Measurements from ENCODE around the gene RTEL1. TPM values are rescaled to one million over a fixed set of nuclear protein-coding genes. Genes with fewer than 3 reads are reported as not detected.

The RTEL1 gene
- total and polyA plus RNA-seq, 2 donors (not counting 1 experiment from before 2014, with no cell fraction given): 15.1 to 32.6 TPM

DNA sequence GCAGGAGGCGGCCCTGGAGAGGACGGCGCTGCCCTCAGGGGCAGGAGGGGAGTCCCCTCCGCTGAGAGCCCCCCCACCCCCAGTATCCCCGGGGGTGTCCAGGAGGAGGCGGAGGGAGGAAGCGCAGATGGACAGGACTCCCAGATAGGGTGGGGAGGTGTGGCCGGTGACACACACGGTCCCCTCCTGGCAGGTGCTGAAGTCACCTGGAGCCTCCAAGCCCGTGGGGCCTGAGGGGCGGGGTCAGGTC is 6.2 kb upstream of the RTEL1 start:
- intact Hi-C loops (cut with micrococcal nuclease): no loop called here
- H3K36me3 ChIP-seq (replicated peaks in 1 of 2; ENCODE audit: control extremely low read depth in 1 of 2, control insufficient read depth in 1 of 2, extremely low read depth in 1 of 2, insufficient read depth in 2 of 2, low read length in 1 of 2): no peaks in the 10 kb centered on the region
- H2AFZ ChIP-seq (ENCODE audit: insufficient read depth, low read depth, low read length, poor library complexity, severe bottlenecking): peak overlapping the region; percentile 73
- no peak overlapping the region for H3K27ac ChIP-seq (ENCODE audit: low read length in 2 of 2)
- H3K79me2 ChIP-seq (ENCODE audit: control insufficient read depth, insufficient read depth, low read length): no peaks in the 10 kb centered on the region
- no peak overlapping the region for H3K27ac Mint-ChIP-seq
- CTCF ChIA-PET: interaction anchor here (1.1 kb wide), 1 partner anchor 10 kb away, joined by 4 read pairs; no protein-coding TSS in a partner anchor
- peak; percentile 23 for ATAC-seq (ENCODE audit: low read depth)
- H3K4me3 Mint-ChIP-seq: peak overlapping the region; percentile 75
- H3K4me2 ChIP-seq (replicated peaks; ENCODE audit: low read depth, low read length, poor library complexity, severe bottlenecking): peak overlapping the region; percentile 92
- WGBS (ENCODE audit: insufficient coverage): 30% methylated on average over 7 of the region's 11 CpGs
- peaks cover 15 to 26% of the 10 kb centered on the region in 2 donors for H3K4me1 ChIP-seq (ENCODE audit: control insufficient read depth in 2 of 2, insufficient read depth in 2 of 2, low read length in 2 of 2)
- peak overlapping the region in 3 of 5 experiments; percentile 45 to 59 (median 49) for H3K4me3 ChIP-seq (ENCODE audit: control extremely low read depth in 1 of 5, extremely low read depth in 1 of 5, insufficient read depth in 1 of 5, low read depth in 2 of 5, low read length in 4 of 5)
- H3K4me1 Mint-ChIP-seq: peaks cover 11% of the 10 kb centered on the region
- H3K9me3 ChIP-seq (ENCODE audit: control extremely low read depth in 1 of 3, control insufficient read depth in 2 of 3, insufficient read depth in 1 of 3, low read length in 2 of 3): peaks cover 0 to 4% (median 0%) of the 10 kb centered on the region in 3 donors
- POLR2A ChIA-PET: no interaction called here
- DNase-seq: no peak
- H3K9ac ChIP-seq (ENCODE audit: low read length): peak overlapping the region; percentile 49
- TF ChIP-seq EZH2 (IDR thresholded peaks at IDR 0.05; ENCODE audit: borderline replicate concordance, insufficient read depth, low read depth, low read length, poor library complexity, severe bottlenecking): no peak
- no peak for TF ChIP-seq CTCF (IDR thresholded peaks at IDR 0.05)
- H3K9me3 Mint-ChIP-seq (ENCODE audit: insufficient read depth): no peaks in the 10 kb centered on the region
- H3K27me3 ChIP-seq (replicated peaks in 1 of 4; ENCODE audit: control extremely low read depth in 1 of 4, control insufficient read depth in 3 of 4, insufficient read depth in 4 of 4, low read length in 3 of 4): peaks cover 0 to 31% (median 11%) of the 10 kb centered on the region in 4 experiments
- H3K27me3 Mint-ChIP-seq: no peaks in the 10 kb centered on the region
- no peaks in the 10 kb centered on the region for H4K20me1 ChIP-seq (ENCODE audit: control insufficient read depth, insufficient read depth, low read length, poor library complexity, severe bottlenecking)

DNA sequence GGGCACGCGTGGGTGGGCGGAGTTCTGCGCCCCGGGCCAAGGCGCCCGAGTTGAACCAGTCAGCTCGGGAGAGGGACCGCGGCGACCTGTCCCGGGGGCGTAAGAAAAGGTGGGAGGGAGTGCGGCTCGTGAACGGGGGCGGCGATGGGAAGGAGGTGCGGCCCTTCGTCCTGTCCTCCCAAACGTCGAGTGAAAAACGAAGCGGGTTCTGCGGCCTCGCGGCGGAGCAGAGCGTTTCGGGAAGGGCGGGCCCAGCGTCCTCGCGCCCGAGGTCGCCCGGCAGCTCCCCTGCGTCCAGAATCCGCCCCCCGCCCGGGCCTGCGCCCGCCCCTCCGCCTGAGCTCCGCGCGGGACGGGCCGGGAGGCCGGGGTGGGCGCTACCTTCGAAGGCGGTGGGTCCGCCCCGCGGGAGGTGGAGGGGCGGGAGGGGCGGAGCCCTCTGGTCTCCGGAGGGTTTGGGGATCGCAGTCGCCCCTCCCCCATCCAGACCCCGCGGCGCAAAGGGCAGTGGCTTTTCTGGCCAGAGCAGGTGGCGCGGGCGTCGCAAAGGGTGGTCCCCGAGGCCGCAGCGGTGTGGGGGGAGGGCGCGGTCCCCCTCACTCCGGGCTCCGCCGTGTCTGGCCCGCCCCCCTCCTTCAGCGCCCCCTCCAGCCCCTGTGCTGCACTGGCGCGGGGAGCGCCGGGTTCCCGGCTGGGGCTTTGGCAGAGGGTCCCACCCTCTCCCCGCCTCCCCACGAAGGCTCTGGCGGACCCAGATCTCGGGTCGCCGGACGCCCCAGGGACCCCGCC is 5.7 kb upstream of the RTEL1 start:
- H3K4me3 ChIP-seq (ENCODE audit: control extremely low read depth in 1 of 5, extremely low read depth in 1 of 5, insufficient read depth in 1 of 5, low read depth in 2 of 5, low read length in 4 of 5): peak overlapping the region in 4 of 5 experiments; percentile 28 to 59 (median 47)
- peaks cover 0 to 4% (median 0%) of the 10 kb centered on the region in 3 donors for H3K9me3 ChIP-seq (ENCODE audit: control extremely low read depth in 1 of 3, control insufficient read depth in 2 of 3, insufficient read depth in 1 of 3, low read length in 2 of 3)
- H3K27ac Mint-ChIP-seq: no peak overlapping the region
- DNase-seq (peak; percentile 45), ATAC-seq (ENCODE audit: low read depth) (peak; percentile 48)
- POLR2A ChIA-PET: no interaction called here
- H3K27me3 Mint-ChIP-seq: no peaks in the 10 kb centered on the region
- peak overlapping the region; percentile 49 for H3K9ac ChIP-seq (ENCODE audit: low read length)
- TF ChIP-seq CTCF (IDR thresholded peaks at IDR 0.05) (no peak), EZH2 (IDR thresholded peaks at IDR 0.05; ENCODE audit: borderline replicate concordance, insufficient read depth, low read depth, low read length, poor library complexity, severe bottlenecking) (no peak)
- H3K27me3 ChIP-seq (replicated peaks in 1 of 4; ENCODE audit: control extremely low read depth in 1 of 4, control insufficient read depth in 3 of 4, insufficient read depth in 4 of 4, low read length in 3 of 4): peaks cover 0 to 31% (median 11%) of the 10 kb centered on the region in 4 experiments
- peak overlapping the region; percentile 73 for H2AFZ ChIP-seq (ENCODE audit: insufficient read depth, low read depth, low read length, poor library complexity, severe bottlenecking)
- peak overlapping the region; percentile 75 for H3K4me3 Mint-ChIP-seq
- no peaks in the 10 kb centered on the region for H3K9me3 Mint-ChIP-seq (ENCODE audit: insufficient read depth)
- no peaks in the 10 kb centered on the region for H4K20me1 ChIP-seq (ENCODE audit: control insufficient read depth, insufficient read depth, low read length, poor library complexity, severe bottlenecking)
- H3K79me2 ChIP-seq (ENCODE audit: control insufficient read depth, insufficient read depth, low read length): no peaks in the 10 kb centered on the region
- 2% methylated on average over 74 of the region's 91 CpGs for WGBS (ENCODE audit: insufficient coverage)
- peaks cover 11% of the 10 kb centered on the region for H3K4me1 Mint-ChIP-seq
- H3K4me2 ChIP-seq (replicated peaks; ENCODE audit: low read depth, low read length, poor library complexity, severe bottlenecking): peak overlapping the region; percentile 92
- H3K36me3 ChIP-seq (replicated peaks in 1 of 2; ENCODE audit: control extremely low read depth in 1 of 2, control insufficient read depth in 1 of 2, extremely low read depth in 1 of 2, insufficient read depth in 2 of 2, low read length in 1 of 2): no peaks in the 10 kb centered on the region
- intact Hi-C loops (cut with micrococcal nuclease): no loop called here
- CTCF ChIA-PET: interaction anchor here (1.1 kb wide), 1 partner anchor 10 kb away, joined by 4 read pairs; no protein-coding TSS in a partner anchor
- H3K4me1 ChIP-seq (ENCODE audit: control insufficient read depth in 2 of 2, insufficient read depth in 2 of 2, low read length in 2 of 2): peaks cover 16 to 31% of the 10 kb centered on the region in 2 donors
- no peak overlapping the region for H3K27ac ChIP-seq (ENCODE audit: low read length in 2 of 2)
